CD4-positive, alpha-beta T cell treated with Interleukin-10 for 1 hour (primary cell): Measurements from ENCODE around the gene HEMK1.

Experiments
- DNase-seq: peaks from one replicate; pipeline ENCODE4 v3.0.0-alpha.2; 2020

Gene HEMK1

GRCh38 chr3:50577348-50577747, 8.0 kb downstream of the HEMK1 start:
- no peak for DNase-seq

- DNase-seq = peak; percentile 26
Measured at GRCh38 chr3:50580683-50581458, 11.5 kb downstream of the HEMK1 start.

- no peak for DNase-seq
Measured at GRCh38 chr3:50581459-50581842, 12.1 kb downstream of the HEMK1 start.

GRCh38 chr3:50582083-50582482, 12.8 kb downstream of the HEMK1 start:
- no peak for DNase-seq

GRCh38 chr3:50583897-50584296, 14.6 kb downstream of the HEMK1 start:
- no peak for DNase-seq

GRCh38 chr3:50584391-50584790, 15.1 kb downstream of the HEMK1 start:
- DNase-seq = no peak

GRCh38 chr3:50585919-50586762, 16.8 kb downstream of the HEMK1 start:
- no peak for DNase-seq

GRCh38 chr3:50586763-50587070, 17.4 kb downstream of the HEMK1 start:
- no peak for DNase-seq

- no peak for DNase-seq
Measured at GRCh38 chr3:50587373-50587772, 18.1 kb downstream of the HEMK1 start.

GRCh38 chr3:50587806-50588758, 18.8 kb downstream of the HEMK1 start:
- peak; percentile 70 for DNase-seq

- no peak for DNase-seq
Measured at GRCh38 chr3:50588759-50589433, 19.6 kb downstream of the HEMK1 start.

- DNase-seq = no peak
Measured at GRCh38 chr3:50591196-50591741, 21.9 kb downstream of the HEMK1 start.

- DNase-seq = no peak
Measured at GRCh38 chr3:50592568-50592967, 23.2 kb downstream of the HEMK1 start.

GRCh38 chr3:50594253-50594785, 25.0 kb downstream of the HEMK1 start:
- DNase-seq = no peak

GRCh38 chr3:50599115-50599715, 29.9 kb downstream of the HEMK1 start:
- no peak for DNase-seq

GRCh38 chr3:50599716-50600118, 30.4 kb downstream of the HEMK1 start:
- no peak for DNase-seq

- no peak for DNase-seq
Measured at GRCh38 chr3:50600141-50600753, 30.9 kb downstream of the HEMK1 start.

GRCh38 chr3:50600841-50601591, 31.7 kb downstream of the HEMK1 start:
- peak; percentile 76 for DNase-seq

- no peak for DNase-seq
Measured at GRCh38 chr3:50602595-50603191, 33.4 kb downstream of the HEMK1 start.
